ACHN (cell line): ENCODE measurements around the gene SLC9A2.
A peak's percentile ranks its signal among the peaks of the same experiment; 100 is the strongest.

ENCODE experiments used
- DNase-seq: peaks from one replicate; pipeline ENCODE4 v3.0.0-alpha.2; 2015
- in situ Hi-C: cut with HindIII; loops from 2 replicates; pipeline ENCODE4 v1.10.0; 2017; ENCODE audit warnings: low sequenced_read_pairs, low pct_ligation_motif_present, low pct_unique_long_range_greater_than_20kb

Gene SLC9A2

GRCh38 chr2:102707796-102708695 is 88.7 kb downstream of the SLC9A2 start:
- in situ Hi-C loops: no loop called here
- DNase-seq: no peak

GRCh38 chr2:102708847-102709559 is 89.7 kb downstream of the SLC9A2 start:
- DNase-seq: no peak
- in situ Hi-C loops: no loop called here

GRCh38 chr2:102717308-102718018 is 98.1 kb downstream of the SLC9A2 start:
- DNase-seq: no peak
- in situ Hi-C loops: no loop called here

- in situ Hi-C loops: no loop called here
- no peak for DNase-seq
Measured at GRCh38 chr2:102718387-102719316, 99.3 kb downstream of the SLC9A2 start.

GRCh38 chr2:102724016-102724490 is 104.7 kb downstream of the SLC9A2 start:
- in situ Hi-C loops: no loop called here
- no peak for DNase-seq

GRCh38 chr2:102724553-102724952 is 105.2 kb downstream of the SLC9A2 start:
- DNase-seq: no peak
- in situ Hi-C loops: no loop called here

GRCh38 chr2:102726128-102727087 is 107.1 kb downstream of the SLC9A2 start:
- in situ Hi-C loops: no loop called here
- DNase-seq: no peak

GRCh38 chr2:102735416-102736109 is 116.2 kb downstream of the SLC9A2 start:
- in situ Hi-C loops: no loop called here
- DNase-seq: no peak

GRCh38 chr2:102736110-102736409 is 116.7 kb downstream of the SLC9A2 start:
- in situ Hi-C loops: no loop called here
- DNase-seq: no peak

GRCh38 chr2:102736410-102737409 is 117.4 kb downstream of the SLC9A2 start:
- DNase-seq: peak; percentile 74
- in situ Hi-C loops: no loop called here

GRCh38 chr2:102737431-102737830 is 118.1 kb downstream of the SLC9A2 start:
- no peak for DNase-seq
- in situ Hi-C loops: no loop called here

- in situ Hi-C loops: no loop called here
- DNase-seq: no peak
Measured at GRCh38 chr2:102743259-102743658, 123.9 kb downstream of the SLC9A2 start.

- no peak for DNase-seq
- in situ Hi-C loops: no loop called here
Measured at GRCh38 chr2:102748107-102748506, 128.8 kb downstream of the SLC9A2 start.

- in situ Hi-C loops: no loop called here
Measured at GRCh38 chr2:102749938-102750337, 130.6 kb downstream of the SLC9A2 start.

GRCh38 chr2:102753563-102754159 is 134.3 kb downstream of the SLC9A2 start:
- DNase-seq: peak; percentile 71
- in situ Hi-C loops: no loop called here

More at GRCh38 chr2:102749938-102750337, 130.6 kb downstream of the SLC9A2 start:
- DNase-seq: no peak
